AG20443 (cell line): ENCODE results near the gene OR4D10.
"Not testable (repeated sequence)": the region's sequence is repeated elsewhere in the genome, so short reads cannot be mapped to it uniquely, and the experiment has no call there.

Experiments
- DNase-seq: peaks from one replicate; pipeline ENCODE4 v3.0.0; 2012; ENCODE audit warnings: low spot score, mixed read lengths

The OR4D10 gene

GRCh38 chr11:59473015-59473414 is at the start of gene OR4D10:
OR4D10 (plus strand) TSS chr11:59473315; CDS start chr11:59477430, 4,115 bp downstream.
- DNase-seq: no peak

GRCh38 chr11:59423835-59424234 is 49.3 kb upstream of the OR4D10 start:
- DNase-seq: no peak

GRCh38 chr11:59425131-59425530 is 48.0 kb upstream of the OR4D10 start:
- DNase-seq: no peak

- DNase-seq: no peak
Measured at GRCh38 chr11:59426361-59427067, 46.6 kb upstream of the OR4D10 start, which contains the start of gene OR5A2. OR5A2 (minus strand) TSS chr11:59426413; CDS start chr11:59422953, 3,460 bp downstream.

- DNase-seq: no peak
Measured at GRCh38 chr11:59427068-59427382, 46.1 kb upstream of the OR4D10 start.

GRCh38 chr11:59429924-59430516 is 43.1 kb upstream of the OR4D10 start:
- peak; percentile 56 for DNase-seq

GRCh38 chr11:59436169-59436568 is 36.9 kb upstream of the OR4D10 start, which contains the start of gene OR5A1:
OR5A1 (plus strand) TSS chr11:59436469; CDS start chr11:59443169, 6,700 bp downstream.
- DNase-seq: no peak

GRCh38 chr11:59437770-59438169 is 35.3 kb upstream of the OR4D10 start:
- DNase-seq: no peak

- DNase-seq: not testable (repeated sequence)
Measured at GRCh38 chr11:59445624-59446023, 27.5 kb upstream of the OR4D10 start.

GRCh38 chr11:59448484-59448883 is 24.6 kb upstream of the OR4D10 start:
- no peak for DNase-seq

- DNase-seq: no peak
Measured at GRCh38 chr11:59456661-59457060, 16.5 kb upstream of the OR4D10 start, which contains the start of gene OR4D6. OR4D6 (plus strand) TSS chr11:59456961; CDS start chr11:59456961, 0 bp downstream.

- no peak for DNase-seq
Measured at GRCh38 chr11:59459916-59460315, 13.2 kb upstream of the OR4D10 start.

- DNase-seq: peak; percentile 27
Measured at GRCh38 chr11:59463190-59463641, 9.9 kb upstream of the OR4D10 start.

- no peak for DNase-seq
Measured at GRCh38 chr11:59475176-59475575, 2.1 kb downstream of the OR4D10 start.

GRCh38 chr11:59479906-59480305 is 6.8 kb downstream of the OR4D10 start:
- DNase-seq: no peak

GRCh38 chr11:59480359-59480758 is 7.2 kb downstream of the OR4D10 start:
- DNase-seq: no peak

- no peak for DNase-seq
Measured at GRCh38 chr11:59501931-59502330, 28.8 kb downstream of the OR4D10 start.

GRCh38 chr11:59503276-59503675 is 30.2 kb downstream of the OR4D10 start, which contains the start of gene OR4D11:
OR4D11 (plus strand) TSS chr11:59503576; CDS start chr11:59503576, 0 bp downstream.
- DNase-seq: no peak

- DNase-seq: no peak
Measured at GRCh38 chr11:59510941-59511589, 38.0 kb downstream of the OR4D10 start, which contains the start of gene OR4D9. OR4D9 (plus strand) TSS chr11:59511539; CDS start chr11:59514913, 3,374 bp downstream.

GRCh38 chr11:59511675-59512074 is 38.6 kb downstream of the OR4D10 start:
- no peak for DNase-seq

GRCh38 chr11:59520139-59520538 is 47.0 kb downstream of the OR4D10 start:
- DNase-seq: not testable (repeated sequence)

GRCh38 chr11:59520741-59521140 is 47.6 kb downstream of the OR4D10 start:
- no peak for DNase-seq

- DNase-seq: no peak
Measured at GRCh38 chr11:59523541-59523940, 50.4 kb downstream of the OR4D10 start.
